Spleen (tissue), 11 donors: Measurements from ENCODE around the gene ITGB4. TPM values are rescaled to one million over a fixed set of nuclear protein-coding genes. Genes with fewer than 3 reads are reported as not detected.

Experiments used
- DNase-seq: peaks from one replicate; pipeline ENCODE4 v3.0.0-alpha.2; 2020
- H3K27ac ChIP-seq, 8 donors: fragments of 200-600 bp; sonication (generic) in 7 of 8; 1 replicate in 4 of 8; 2 replicates in 4 of 8; pipeline versions ENCODE4 v1.5.0 to v1.8.0; 2016 to 2021; ENCODE audit warnings: inconsistent platforms in 4 of 8, mild to moderate bottlenecking in 4 of 8, moderate library complexity in 1 of 8
- H3K27me3 ChIP-seq, 7 donors: fragments of 200-600 bp; sonication (generic) in 6 of 7; replicated peaks in 1 of 7; 1 replicate in 4 of 7; 2 replicates in 3 of 7; pipeline versions ENCODE4 v1.5.0 to v1.8.0; 2016 to 2021; ENCODE audit warnings: inconsistent platforms in 3 of 7, mild to moderate bottlenecking in 1 of 7
- H3K36me3 ChIP-seq, 6 donors: fragments of 200-600 bp; sonication (generic) in 5 of 6; 1 replicate in 4 of 6; 2 replicates in 2 of 6; pipeline versions ENCODE4 v1.5.0 to v1.8.0; 2016 to 2021; ENCODE audit warnings: inconsistent platforms in 2 of 6
- H3K4me1 ChIP-seq, 6 donors: fragments of 200-600 bp; sonication (generic) in 5 of 6; 1 replicate in 3 of 6; 2 replicates in 3 of 6; pipeline versions ENCODE4 v1.5.0 to v1.8.0; 2016 to 2021; ENCODE audit warnings: inconsistent platforms in 3 of 6
- H3K4me3 ChIP-seq, 8 donors: fragments of 200-600 bp; sonication (generic) in 7 of 8; 1 replicate in 4 of 8; 2 replicates in 4 of 8; pipeline versions ENCODE4 v1.5.0 to v1.8.0; 2016 to 2021; ENCODE audit warnings: inconsistent platforms in 4 of 8, mild to moderate bottlenecking in 4 of 8, moderate library complexity in 2 of 8
- H3K9me3 ChIP-seq, 8 donors: fragments of 200-600 bp; sonication (generic) in 7 of 8; 1 replicate in 4 of 8; 2 replicates in 4 of 8; pipeline versions ENCODE4 v1.5.0 to v1.8.0; 2016 to 2021; ENCODE audit warnings: inconsistent platforms in 4 of 8
- CTCF ChIP-seq, 11 experiments: fragments of 200-600 bp in 7 of 11; fragments of 450-650 bp in 4 of 11; sonication (generic) in 4 of 11; IDR thresholded peaks in 8 of 11; conservative IDR thresholded peaks in 3 of 11; 1 replicate in 7 of 11; 2 replicates in 4 of 11; pipeline versions ENCODE4 v1.4.0 to v1.8.0; 2016 to 2021; ENCODE audit warnings: antibody characterized with exemption in 11 of 11, inconsistent platforms in 4 of 11, mild to moderate bottlenecking in 1 of 11
- POLR2A ChIP-seq, 3 donors: fragments of 450-650 bp; IDR thresholded peaks; one replicate each; pipeline ENCODE4 v1.5.1; 2017; ENCODE audit warnings: antibody characterized with exemption in 3 of 3, mild to moderate bottlenecking in 1 of 3
- POLR2AphosphoS5 ChIP-seq, 3 donors: sonication (generic); formaldehyde crosslinking; IDR thresholded peaks; one replicate each; pipeline ENCODE4 v1.5.1; 2017; ENCODE audit warnings: antibody characterized with exemption in 3 of 3
- WGBS, 5 donors: extraction: QIAGEN DNeasy Blood & Tissue Kit in 3 of 5; methylation state at CpG; one replicate each; pipeline versions ENCODE4 v1.1.5 to v1.1.7; 2013 to 2018; 5-methylcytosine and 5-hydroxymethylcytosine counted together
- intact Hi-C: fragments of 100-400 bp; cut with DNase I; formaldehyde crosslinking; loops from one replicate; pipeline ENCODE4 v1.15.0; 2023; ENCODE audit warnings: low total_unique reads
- polyA plus RNA-seq, 3 donors: library from polyadenylated mRNA; stranded (reverse); fragments of 200-250 nt; gene quantifications; one replicate each; pipeline ENCODE4 v1.2.1, GENCODE V29; 2013
- total RNA-seq, 7 donors: library from RNA; depleted of rRNA in 3 of 7; stranded (reverse); fragments of >200 nt in 3 of 7; fragmentation: NEBNext Ultra II Directional in 4 of 7; extraction: Animal tissue kit (Norgen Biotek cat#: 25700) in 4 of 7; gene quantifications; one replicate each; pipeline versions ENCODE4 v1.1.0 to v1.2.1, GENCODE V29; 2016 to 2021
- donor health status: healthy with polysubstance abuse.
- donor health status: DM: no; HTN: no; CAD: no; lungs with moderate emphysema.
- donor health status: DM: no; HTN: no; CAD: no.
- donor health status: Bipolar disorder and iron deficiency.
- donor health status: healthy.
- donor health status: DM: no; HTN: no; CAD: no.
- donor health status: DM: yes; HTN: yes; CAD: no.

ITGB4 gene
- total and polyA plus RNA-seq, 10 donors = 16.6 to 205 (median 82.6) TPM

- 86 to 95% (median 92%) methylated on average over 11 to 25 of the region's 25 CpGs for WGBS, 5 donors
- peak; percentile 57 for DNase-seq
- no peaks in the 10 kb centered on the region for H3K9me3 ChIP-seq
- H3K27ac ChIP-seq = no peak overlapping the region
- H3K4me3 ChIP-seq = no peak overlapping the region
- H3K36me3 ChIP-seq = peaks cover 0 to 60% (median 2%) of the 10 kb centered on the region in 6 donors
- no peak for TF ChIP-seq POLR2A (IDR thresholded peaks at IDR 0.05)
- TF ChIP-seq CTCF (IDR thresholded peaks at IDR 0.05 in 8 of 11, conservative IDR thresholded peaks at IDR 0.05 in 3 of 11) = no peak
- TF ChIP-seq POLR2AphosphoS5 (IDR thresholded peaks at IDR 0.05) = peak in 2 of 3 donors; percentile 15 to 39
- intact Hi-C loops = no loop called here
- H3K27me3 ChIP-seq = no peaks in the 10 kb centered on the region
- H3K4me1 ChIP-seq = peaks cover 4 to 31% (median 19%) of the 10 kb centered on the region in 6 donors
Measured at GRCh38 chr17:75743625-75744206, 22.5 kb downstream of the ITGB4 start.

- peaks cover 11 to 55% (median 41%) of the 10 kb centered on the region in 6 donors for H3K4me1 ChIP-seq
- H3K27ac ChIP-seq = peak overlapping the region in 4 of 8 donors; percentile 62 to 75 (median 68)
- DNase-seq = no peak
- no peaks in the 10 kb centered on the region for H3K27me3 ChIP-seq
- no peak overlapping the region for H3K4me3 ChIP-seq
- WGBS, 5 donors = 68 to 85% (median 80%) methylated on average over 7 to 9 of the region's 9 CpGs
- peaks cover 0 to 64% (median 5%) of the 10 kb centered on the region in 6 donors for H3K36me3 ChIP-seq
- no peaks in the 10 kb centered on the region for H3K9me3 ChIP-seq
- no peak for TF ChIP-seq CTCF (IDR thresholded peaks at IDR 0.05 in 8 of 11, conservative IDR thresholded peaks at IDR 0.05 in 3 of 11)
- peak in 2 of 3 donors; percentile 27 to 36 for TF ChIP-seq POLR2AphosphoS5 (IDR thresholded peaks at IDR 0.05)
- intact Hi-C loops = loop anchor here (2.0 kb wide), 2 partner anchors 70 to 116 kb away; partner anchors contain the start of gene SMIM5
Measured at GRCh38 chr17:75748706-75749105, 27.4 kb downstream of the ITGB4 start.

GRCh38 chr17:75749545-75750389 is 28.5 kb downstream of the ITGB4 start:
- 11 to 18% (median 16%) methylated on average over 8 to 20 of the region's 20 CpGs for WGBS, 5 donors

More at GRCh38 chr17:75749545-75750389, 28.5 kb downstream of the ITGB4 start:
- H3K36me3 ChIP-seq = peaks cover 0 to 64% (median 5%) of the 10 kb centered on the region in 6 donors
- DNase-seq = peak; percentile 97
- H3K4me3 ChIP-seq = no peak overlapping the region
- H3K9me3 ChIP-seq = no peaks in the 10 kb centered on the region
- intact Hi-C loops = loop anchor here (2.0 kb wide), 2 partner anchors 71 to 117 kb away; partner anchors contain the start of gene SMIM5
- peaks cover 11 to 66% (median 50%) of the 10 kb centered on the region in 6 donors for H3K4me1 ChIP-seq
- no peaks in the 10 kb centered on the region for H3K27me3 ChIP-seq
- TF ChIP-seq POLR2A (IDR thresholded peaks at IDR 0.05) = no peak
- peak; percentile 31 to 63 (median 62) for TF ChIP-seq POLR2AphosphoS5 (IDR thresholded peaks at IDR 0.05)
- TF ChIP-seq CTCF (IDR thresholded peaks at IDR 0.05 in 8 of 11, conservative IDR thresholded peaks at IDR 0.05 in 3 of 11) = peak; percentile 86 to 98 (median 94)
- H3K27ac ChIP-seq = peak overlapping the region in 5 of 8 donors; percentile 7 to 75 (median 23)
